Uterus (tissue), 4 donors: ENCODE data around the gene MAD1L1. TPM values are rescaled to one million over a fixed set of nuclear protein-coding genes. Genes with fewer than 3 reads are reported as not detected.

Source experiments
- DNase-seq, 2 donors: peaks; one replicate each; pipeline ENCODE4 v3.0.0-alpha.2; 2019 to 2020
- H3K27ac ChIP-seq, 2 donors: fragments of 200-600 bp; sonication (generic); 1 replicate in 1 of 2; 2 replicates in 1 of 2; pipeline ENCODE4 v1.5.1; 2016 to 2018
- H3K27me3 ChIP-seq, 2 donors: fragments of 200-600 bp; sonication (generic); one replicate each; pipeline ENCODE4 v1.5.1; 2018 to 2019; ENCODE audit warnings: control low read depth in 1 of 2
- H3K36me3 ChIP-seq, 2 donors: fragments of 200-600 bp; sonication (generic); one replicate each; pipeline ENCODE4 v1.5.1; 2019; ENCODE audit warnings: control low read depth in 1 of 2
- H3K4me1 ChIP-seq, 2 donors: fragments of 200-600 bp; sonication (generic); one replicate each; pipeline ENCODE4 v1.5.1; 2018 to 2019; ENCODE audit warnings: control low read depth in 1 of 2
- H3K4me3 ChIP-seq, 2 donors: fragments of 200-600 bp; sonication (generic); 1 replicate in 1 of 2; 2 replicates in 1 of 2; pipeline ENCODE4 v1.5.1; 2018 to 2019; ENCODE audit warnings: mild to moderate bottlenecking in 1 of 2
- H3K9me3 ChIP-seq, 2 donors: fragments of 200-600 bp; sonication (generic); one replicate each; pipeline ENCODE4 v1.5.1; 2019; ENCODE audit warnings: control low read depth in 1 of 2
- POLR2A ChIP-seq, 2 donors: fragments of 450-650 bp; IDR thresholded peaks; one replicate each; pipeline ENCODE4 v1.6.1; 2016; ENCODE audit warnings: antibody characterized with exemption in 2 of 2, mild to moderate bottlenecking in 1 of 2, moderate library complexity in 1 of 2
- intact Hi-C: fragments of 100-400 bp; cut with DNase I; formaldehyde crosslinking; loops from one replicate; pipeline ENCODE4 v1.15.1; 2023; ENCODE audit warnings: low total_unique reads
- total RNA-seq, 4 donors: library from RNA; depleted of rRNA in 3 of 4; stranded (reverse); fragments of >200 nt in 3 of 4; gene quantifications; one replicate each; pipeline versions ENCODE4 v1.1.0 to v1.2.4, GENCODE V29; 2014 to 2023
- TF ChIP-seq, protein P1 (sequence below), 4 experiments: fragments of 200-600 bp in 2 of 4; fragments of 450-650 bp in 2 of 4; sonication (generic) in 2 of 4; IDR thresholded peaks; one replicate each; pipeline ENCODE4 v1.5.1; 2016 to 2019; ENCODE audit warnings: antibody characterized with exemption in 4 of 4, mild to moderate bottlenecking in 2 of 4, moderate library complexity in 1 of 4
- donor health status: DM: yes; HTN: yes; CAD: no.

Gene MAD1L1
- total RNA-seq, 4 donors from 2014 or later: 13.3 to 37.4 (median 33.1) TPM

DNA sequence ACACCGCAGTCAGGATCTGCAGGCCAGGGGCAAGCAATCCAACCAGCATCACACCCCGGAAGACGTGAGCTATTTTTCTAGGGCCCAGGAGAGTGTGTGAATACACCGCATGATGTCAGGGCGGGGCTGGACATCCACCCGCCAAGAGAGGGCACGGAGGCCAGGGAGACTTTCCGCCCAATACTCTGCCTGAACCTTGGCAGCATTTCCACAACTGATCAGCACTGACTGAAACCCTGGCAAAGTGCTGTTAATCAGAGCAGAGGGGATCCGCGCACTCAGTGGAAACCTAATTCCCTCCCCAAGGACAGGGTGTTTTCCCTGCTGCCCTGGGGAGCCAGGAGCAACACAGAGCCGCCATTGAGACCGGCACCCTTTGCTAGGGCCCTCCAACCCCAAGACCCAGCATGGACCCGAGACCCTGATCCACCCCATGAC, 8.2 kb downstream of the MAD1L1 start:
- intact Hi-C loops: no loop called here
- Histone ChIP-seq H3K9me3 (no peaks in the 10 kb centered on the region), H3K4me1 (no peaks in the 10 kb centered on the region), H3K27me3 (no peaks in the 10 kb centered on the region), H3K27ac (no peak overlapping the region), H3K36me3 (no peaks in the 10 kb centered on the region), H3K4me3 (no peak overlapping the region)
- DNase-seq: no peak
- no peak for TF ChIP-seq POLR2A (IDR thresholded peaks at IDR 0.05)
- TF ChIP-seq, protein P1, sequence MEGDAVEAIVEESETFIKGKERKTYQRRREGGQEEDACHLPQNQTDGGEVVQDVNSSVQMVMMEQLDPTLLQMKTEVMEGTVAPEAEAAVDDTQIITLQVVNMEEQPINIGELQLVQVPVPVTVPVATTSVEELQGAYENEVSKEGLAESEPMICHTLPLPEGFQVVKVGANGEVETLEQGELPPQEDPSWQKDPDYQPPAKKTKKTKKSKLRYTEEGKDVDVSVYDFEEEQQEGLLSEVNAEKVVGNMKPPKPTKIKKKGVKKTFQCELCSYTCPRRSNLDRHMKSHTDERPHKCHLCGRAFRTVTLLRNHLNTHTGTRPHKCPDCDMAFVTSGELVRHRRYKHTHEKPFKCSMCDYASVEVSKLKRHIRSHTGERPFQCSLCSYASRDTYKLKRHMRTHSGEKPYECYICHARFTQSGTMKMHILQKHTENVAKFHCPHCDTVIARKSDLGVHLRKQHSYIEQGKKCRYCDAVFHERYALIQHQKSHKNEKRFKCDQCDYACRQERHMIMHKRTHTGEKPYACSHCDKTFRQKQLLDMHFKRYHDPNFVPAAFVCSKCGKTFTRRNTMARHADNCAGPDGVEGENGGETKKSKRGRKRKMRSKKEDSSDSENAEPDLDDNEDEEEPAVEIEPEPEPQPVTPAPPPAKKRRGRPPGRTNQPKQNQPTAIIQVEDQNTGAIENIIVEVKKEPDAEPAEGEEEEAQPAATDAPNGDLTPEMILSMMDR (IDR thresholded peaks at IDR 0.05): no peak

GRCh38 chr7:2223321-2223720, 9.4 kb downstream of the MAD1L1 start:
- no peaks in the 10 kb centered on the region for H3K4me1 ChIP-seq
- intact Hi-C loops: no loop called here

DNA sequence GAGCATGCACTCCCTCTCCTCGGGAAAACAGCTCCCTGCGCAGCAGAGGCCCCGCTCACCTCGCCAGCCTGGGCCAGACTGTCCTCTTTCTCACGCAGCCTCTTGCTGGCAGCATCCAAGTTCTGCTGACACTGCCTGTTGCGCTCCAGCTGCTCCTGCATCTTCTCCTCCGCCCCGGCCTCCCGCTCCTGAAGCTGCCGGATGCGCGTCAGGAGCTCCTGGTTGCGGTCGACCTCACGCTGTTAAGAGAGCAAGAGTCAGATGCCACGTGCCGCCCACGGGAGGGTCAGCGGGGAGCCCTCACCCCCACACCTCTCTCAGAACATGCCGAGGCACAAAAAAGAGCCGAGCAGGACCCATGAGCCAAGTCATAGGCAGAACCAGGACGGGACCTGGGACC, 10.2 kb downstream of the MAD1L1 start:
- no peak for DNase-seq
- no peak for TF ChIP-seq POLR2A (IDR thresholded peaks at IDR 0.05)
- TF ChIP-seq, protein P1 (IDR thresholded peaks at IDR 0.05): no peak
- Histone ChIP-seq H3K36me3 (no peaks in the 10 kb centered on the region), H3K9me3 (no peaks in the 10 kb centered on the region), H3K4me1 (no peaks in the 10 kb centered on the region), H3K27me3 (no peaks in the 10 kb centered on the region), H3K27ac (no peak overlapping the region), H3K4me3 (no peak overlapping the region)
- intact Hi-C loops: no loop called here

More at GRCh38 chr7:2223321-2223720, 9.4 kb downstream of the MAD1L1 start:
- Histone ChIP-seq H3K4me3 (no peak overlapping the region), H3K27me3 (no peaks in the 10 kb centered on the region), H3K36me3 (no peaks in the 10 kb centered on the region), H3K9me3 (no peaks in the 10 kb centered on the region), H3K27ac (no peak overlapping the region)
- no peak for TF ChIP-seq POLR2A (IDR thresholded peaks at IDR 0.05)
- TF ChIP-seq, protein P1 (IDR thresholded peaks at IDR 0.05): no peak
- no peak for DNase-seq

- no peaks in the 10 kb centered on the region for H3K27me3 ChIP-seq
- no peaks in the 10 kb centered on the region for H3K9me3 ChIP-seq
- H3K4me1 ChIP-seq: no peaks in the 10 kb centered on the region
- TF ChIP-seq, protein P1 (IDR thresholded peaks at IDR 0.05): no peak
- H3K36me3 ChIP-seq: no peaks in the 10 kb centered on the region
- no peak for DNase-seq
- H3K27ac ChIP-seq: no peak overlapping the region
- H3K4me3 ChIP-seq: no peak overlapping the region
- intact Hi-C loops: no loop called here
These were observed 11.8 kb downstream of the MAD1L1 start for GRCh38 chr7:2220954-2221353.

DNA sequence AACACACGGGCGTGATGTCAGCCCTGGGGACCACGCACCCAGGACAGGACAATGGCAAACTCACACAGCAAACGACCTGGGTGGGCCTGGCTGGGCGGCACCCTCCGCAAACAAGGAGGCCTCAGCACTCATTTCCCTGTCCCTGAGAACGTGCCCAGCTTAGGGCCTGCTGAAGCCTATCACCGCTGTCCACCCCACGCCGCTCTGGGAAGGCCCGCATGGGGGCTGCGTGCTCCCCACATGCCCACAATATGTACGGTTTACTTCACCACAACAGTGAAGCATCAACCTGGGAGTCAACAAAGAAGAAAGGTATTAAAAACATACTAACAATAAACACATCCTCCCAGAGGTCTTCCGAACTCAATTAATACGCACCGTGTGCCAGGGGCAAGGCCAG, 12.2 kb downstream of the MAD1L1 start:
- no peak overlapping the region for H3K4me3 ChIP-seq
- no peak overlapping the region for H3K27ac ChIP-seq
- no peaks in the 10 kb centered on the region for H3K9me3 ChIP-seq
- H3K27me3 ChIP-seq: no peaks in the 10 kb centered on the region
- intact Hi-C loops: no loop called here
- H3K36me3 ChIP-seq: no peaks in the 10 kb centered on the region
- TF ChIP-seq POLR2A (IDR thresholded peaks at IDR 0.05): no peak
- TF ChIP-seq, protein P1 (IDR thresholded peaks at IDR 0.05): no peak
- DNase-seq: no peak
- no peaks in the 10 kb centered on the region for H3K4me1 ChIP-seq
